Transverse colon (tissue), 4 donors: Measurements from ENCODE around the gene FAM200B.

ENCODE experiments used
- EP300 ChIP-seq: sonication (generic); formaldehyde crosslinking; IDR thresholded peaks from one replicate; pipeline ENCODE4 v1.6.1; 2017; ENCODE audit warnings: antibody characterized with exemption, low read depth
- POLR2A ChIP-seq: fragments of 450-650 bp; IDR thresholded peaks from one replicate; pipeline ENCODE4 v1.6.1; 2016; ENCODE audit warnings: antibody characterized with exemption, mild to moderate bottlenecking, moderate library complexity
- POLR2AphosphoS5 ChIP-seq, 3 donors: sonication (generic); formaldehyde crosslinking; IDR thresholded peaks; one replicate each; pipeline ENCODE4 v1.6.1; 2016; ENCODE audit warnings: antibody characterized with exemption in 3 of 3
- TF ChIP-seq, protein P1 (sequence below), 5 experiments: fragments of 200-600 bp in 3 of 5; fragments of 450-650 bp in 2 of 5; sonication (generic) in 3 of 5; IDR thresholded peaks; 1 replicate in 2 of 5; 2 replicates in 3 of 5; pipeline ENCODE4 v1.5.1; 2016 to 2017; ENCODE audit warnings: antibody characterized with exemption in 5 of 5, inconsistent platforms in 3 of 5, mild to moderate bottlenecking in 2 of 5, moderate library complexity in 1 of 5

DNA sequence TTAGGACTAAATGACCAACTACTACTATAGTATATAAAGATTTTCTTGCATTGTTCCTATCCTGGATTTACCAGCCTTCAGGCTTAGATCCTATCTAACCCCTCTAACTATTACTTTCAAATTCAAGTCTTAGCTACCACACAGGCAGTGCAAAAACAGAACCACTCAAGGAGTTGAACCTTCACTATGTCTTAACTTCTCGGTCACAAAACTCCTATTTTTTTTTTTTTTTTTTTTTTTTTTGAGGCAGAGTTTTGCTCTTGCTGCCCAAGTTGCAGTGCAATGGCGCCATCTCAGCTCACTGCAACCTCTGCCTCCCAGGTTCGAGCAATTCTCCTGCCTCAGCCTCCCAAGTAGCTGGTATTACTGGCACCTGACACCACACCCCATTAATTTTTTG lies 6.3 kb upstream of the FAM200B start:
- TF ChIP-seq, protein P1, sequence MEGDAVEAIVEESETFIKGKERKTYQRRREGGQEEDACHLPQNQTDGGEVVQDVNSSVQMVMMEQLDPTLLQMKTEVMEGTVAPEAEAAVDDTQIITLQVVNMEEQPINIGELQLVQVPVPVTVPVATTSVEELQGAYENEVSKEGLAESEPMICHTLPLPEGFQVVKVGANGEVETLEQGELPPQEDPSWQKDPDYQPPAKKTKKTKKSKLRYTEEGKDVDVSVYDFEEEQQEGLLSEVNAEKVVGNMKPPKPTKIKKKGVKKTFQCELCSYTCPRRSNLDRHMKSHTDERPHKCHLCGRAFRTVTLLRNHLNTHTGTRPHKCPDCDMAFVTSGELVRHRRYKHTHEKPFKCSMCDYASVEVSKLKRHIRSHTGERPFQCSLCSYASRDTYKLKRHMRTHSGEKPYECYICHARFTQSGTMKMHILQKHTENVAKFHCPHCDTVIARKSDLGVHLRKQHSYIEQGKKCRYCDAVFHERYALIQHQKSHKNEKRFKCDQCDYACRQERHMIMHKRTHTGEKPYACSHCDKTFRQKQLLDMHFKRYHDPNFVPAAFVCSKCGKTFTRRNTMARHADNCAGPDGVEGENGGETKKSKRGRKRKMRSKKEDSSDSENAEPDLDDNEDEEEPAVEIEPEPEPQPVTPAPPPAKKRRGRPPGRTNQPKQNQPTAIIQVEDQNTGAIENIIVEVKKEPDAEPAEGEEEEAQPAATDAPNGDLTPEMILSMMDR (IDR thresholded peaks at IDR 0.05), result no peak
- no peak for TF ChIP-seq POLR2AphosphoS5 (IDR thresholded peaks at IDR 0.05)
- no peak for TF ChIP-seq POLR2A
- no peak for TF ChIP-seq EP300
